ENCODE data around the gene CCNF. TPM values are rescaled to one million over a fixed set of nuclear protein-coding genes. Genes with fewer than 3 reads are reported as not detected.

The CCNF gene
- total RNA-seq, 1 experiment from 2014 or later: 52.4 TPM

DNA sequence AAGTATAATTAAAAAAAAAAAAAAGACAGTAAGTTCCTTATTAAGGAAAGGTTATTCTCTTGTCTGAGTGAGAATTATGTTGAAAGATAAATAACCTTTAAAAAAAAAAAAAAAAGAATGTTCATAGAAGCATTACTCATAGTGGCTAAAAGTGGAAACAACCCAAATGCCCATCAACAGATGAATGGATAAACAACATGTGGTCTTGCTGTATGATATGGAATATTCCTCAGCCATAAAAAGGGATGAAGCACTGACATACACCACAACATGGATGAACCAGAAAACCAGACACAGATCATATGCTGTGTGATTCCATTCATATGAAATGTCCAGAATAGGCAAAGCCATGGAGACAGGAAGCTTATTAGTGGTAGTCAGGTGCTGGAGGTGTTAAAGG is 9.2 kb upstream of the CCNF start:
- intact Hi-C loops (cut with micrococcal nuclease; ENCODE audit: unreplicated experiment): loop anchor here (10.0 kb wide), 1 partner anchor 155 kb away; the partner anchor contains the start of gene RNPS1
- ChIA-PET POLR2A (no interaction called here), CTCF (no interaction called here)
- Histone ChIP-seq H3K27me3 (replicated peaks; ENCODE audit: control insufficient read depth, insufficient read depth, low read length) (no peaks in the 10 kb centered on the region), H3K9me3 (no peaks in the 10 kb centered on the region), H3K4me3 (ENCODE audit: low read depth, low read length) (no peak overlapping the region), H3K4me1 (no peaks in the 10 kb centered on the region), H3K36me3 (ENCODE audit: control insufficient read depth, insufficient read depth, low read length) (no peaks in the 10 kb centered on the region)
- TF ChIP-seq, protein P1, sequence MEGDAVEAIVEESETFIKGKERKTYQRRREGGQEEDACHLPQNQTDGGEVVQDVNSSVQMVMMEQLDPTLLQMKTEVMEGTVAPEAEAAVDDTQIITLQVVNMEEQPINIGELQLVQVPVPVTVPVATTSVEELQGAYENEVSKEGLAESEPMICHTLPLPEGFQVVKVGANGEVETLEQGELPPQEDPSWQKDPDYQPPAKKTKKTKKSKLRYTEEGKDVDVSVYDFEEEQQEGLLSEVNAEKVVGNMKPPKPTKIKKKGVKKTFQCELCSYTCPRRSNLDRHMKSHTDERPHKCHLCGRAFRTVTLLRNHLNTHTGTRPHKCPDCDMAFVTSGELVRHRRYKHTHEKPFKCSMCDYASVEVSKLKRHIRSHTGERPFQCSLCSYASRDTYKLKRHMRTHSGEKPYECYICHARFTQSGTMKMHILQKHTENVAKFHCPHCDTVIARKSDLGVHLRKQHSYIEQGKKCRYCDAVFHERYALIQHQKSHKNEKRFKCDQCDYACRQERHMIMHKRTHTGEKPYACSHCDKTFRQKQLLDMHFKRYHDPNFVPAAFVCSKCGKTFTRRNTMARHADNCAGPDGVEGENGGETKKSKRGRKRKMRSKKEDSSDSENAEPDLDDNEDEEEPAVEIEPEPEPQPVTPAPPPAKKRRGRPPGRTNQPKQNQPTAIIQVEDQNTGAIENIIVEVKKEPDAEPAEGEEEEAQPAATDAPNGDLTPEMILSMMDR (IDR thresholded peaks at IDR 0.05; ENCODE audit: insufficient read depth in 1 of 2, low read depth in 1 of 2, low read length in 1 of 2, severe bottlenecking in 1 of 2, unreplicated experiment in 1 of 2): no peak
- H3K36me3 Mint-ChIP-seq (ENCODE audit: insufficient read depth, unreplicated experiment): no peaks in the 10 kb centered on the region
- BruUV-seq (replicated peaks): no TSS peak
- no peaks in the 10 kb centered on the region for H3K9me3 Mint-ChIP-seq (ENCODE audit: unreplicated experiment)
- H3K27me3 Mint-ChIP-seq (ENCODE audit: insufficient read depth, unreplicated experiment): no peaks in the 10 kb centered on the region
- H3K27ac Mint-ChIP-seq (ENCODE audit: unreplicated experiment): no peak overlapping the region
- H3K4me3 Mint-ChIP-seq (ENCODE audit: unreplicated experiment): no peak overlapping the region
- H3K4me1 Mint-ChIP-seq (ENCODE audit: low read depth, unreplicated experiment): no peaks in the 10 kb centered on the region
- DNase-seq: no peak

- CTCF ChIA-PET: no interaction called here
- POLR2A ChIA-PET: no interaction called here
- Histone ChIP-seq H3K36me3 (ENCODE audit: control insufficient read depth, insufficient read depth, low read length) (no peaks in the 10 kb centered on the region), H3K4me3 (ENCODE audit: low read depth, low read length) (no peak overlapping the region), H3K27me3 (replicated peaks; ENCODE audit: control insufficient read depth, insufficient read depth, low read length) (no peaks in the 10 kb centered on the region), H3K4me1 (no peaks in the 10 kb centered on the region), H3K9me3 (no peaks in the 10 kb centered on the region)
- no TSS peak for BruUV-seq (replicated peaks)
- peak in 1 of 2 experiments; percentile 24 for DNase-seq
- H3K27ac Mint-ChIP-seq (ENCODE audit: unreplicated experiment): no peak overlapping the region
- intact Hi-C loops (cut with micrococcal nuclease; ENCODE audit: unreplicated experiment): loop anchor here (10.0 kb wide), 1 partner anchor 157 kb away; the partner anchor contains the start of gene RNPS1
- peaks cover 3% of the 10 kb centered on the region for H3K4me1 Mint-ChIP-seq (ENCODE audit: low read depth, unreplicated experiment)
- no peak overlapping the region for H3K4me3 Mint-ChIP-seq (ENCODE audit: unreplicated experiment)
- H3K36me3 Mint-ChIP-seq (ENCODE audit: insufficient read depth, unreplicated experiment): no peaks in the 10 kb centered on the region
- H3K9me3 Mint-ChIP-seq (ENCODE audit: unreplicated experiment): no peaks in the 10 kb centered on the region
- TF ChIP-seq, protein P1 (IDR thresholded peaks at IDR 0.05; ENCODE audit: insufficient read depth in 1 of 2, low read depth in 1 of 2, low read length in 1 of 2, severe bottlenecking in 1 of 2, unreplicated experiment in 1 of 2): no peak
- no peaks in the 10 kb centered on the region for H3K27me3 Mint-ChIP-seq (ENCODE audit: insufficient read depth, unreplicated experiment)
These were observed 7.0 kb upstream of the CCNF start for GRCh38 chr16:2422123-2422867.

GRCh38 chr16:2424061-2425007 is 4.9 kb upstream of the CCNF start:
- H3K27me3 Mint-ChIP-seq (ENCODE audit: insufficient read depth, unreplicated experiment): no peaks in the 10 kb centered on the region
- intact Hi-C loops (cut with micrococcal nuclease; ENCODE audit: unreplicated experiment): loop anchor here (10.0 kb wide), 1 partner anchor 160 kb away; the partner anchor contains the start of gene RNPS1
- H3K9me3 Mint-ChIP-seq (ENCODE audit: unreplicated experiment): no peaks in the 10 kb centered on the region
- ChIA-PET CTCF (no interaction called here), POLR2A (no interaction called here)
- Histone ChIP-seq H3K27me3 (replicated peaks; ENCODE audit: control insufficient read depth, insufficient read depth, low read length) (no peaks in the 10 kb centered on the region), H3K9me3 (no peaks in the 10 kb centered on the region), H3K36me3 (ENCODE audit: control insufficient read depth, insufficient read depth, low read length) (no peaks in the 10 kb centered on the region), H3K4me1 (peaks cover 7% of the 10 kb centered on the region), H3K4me3 (ENCODE audit: low read depth, low read length) (no peak overlapping the region)
- DNase-seq: peak in 1 of 2 experiments; percentile 21
- H3K27ac Mint-ChIP-seq (ENCODE audit: unreplicated experiment): no peak overlapping the region
- TF ChIP-seq, protein P1 (IDR thresholded peaks at IDR 0.05; ENCODE audit: insufficient read depth in 1 of 2, low read depth in 1 of 2, low read length in 1 of 2, severe bottlenecking in 1 of 2, unreplicated experiment in 1 of 2): no peak
- no TSS peak for BruUV-seq (replicated peaks)
- peaks cover 14% of the 10 kb centered on the region for H3K4me1 Mint-ChIP-seq (ENCODE audit: low read depth, unreplicated experiment)
- H3K4me3 Mint-ChIP-seq (ENCODE audit: unreplicated experiment): no peak overlapping the region
- H3K36me3 Mint-ChIP-seq (ENCODE audit: insufficient read depth, unreplicated experiment): peaks cover 17% of the 10 kb centered on the region
